Renal cortex interstitium (tissue), 15 donors: ENCODE measurements around the gene TSPAN9. TPM values are rescaled to one million over a fixed set of nuclear protein-coding genes. Genes with fewer than 3 reads are reported as not detected.

Experiments
- DNase-seq, 11 donors: peaks; one replicate each; pipeline ENCODE4 v3.0.0-alpha.2; 2013; ENCODE audit warnings: low read depth in 9 of 11, low spot score in 4 of 11; ENCODE audit errors: extremely low read depth in 1 of 11
- long read RNA-seq, 16 experiments: transcript quantifications; one replicate each; lab custom pipeline, GENCODE V29; 2026
- polyA plus RNA-seq, 3 donors: library from polyadenylated mRNA; unstranded; fragments of 120-200 nt; gene quantifications; one replicate each; pipeline ENCODE4 v1.2.1, GENCODE V29; 2013; ENCODE audit not compliant: insufficient read length in 3 of 3

Gene TSPAN9
- polyA plus RNA-seq = 10 to 100 TPM; 78.2 to 90.6 (median 83.2) TPM
- long read RNA-seq, donor 1, full-length matches to known transcripts = 9 of 9 reads
- long read RNA-seq, donor 1, partial matches to known transcripts = 0 of 9 reads
- long read RNA-seq, donor 1, other reads (novel, unspliced or antisense) = 0 of 9 reads
- long read RNA-seq, donor 2, full-length matches to known transcripts = 12 of 44 reads
- long read RNA-seq, donor 2, partial matches to known transcripts = 32 of 44 reads
- long read RNA-seq, donor 2, other reads (novel, unspliced or antisense) = 0 of 44 reads
- long read RNA-seq, donor 3, full-length matches to known transcripts = 22 of 76 reads
- long read RNA-seq, donor 3, partial matches to known transcripts = 54 of 76 reads
- long read RNA-seq, donor 3, other reads (novel, unspliced or antisense) = 0 of 76 reads
- long read RNA-seq, donor 4, full-length matches to known transcripts = 11 of 11 reads
- long read RNA-seq, donor 4, partial matches to known transcripts = 0 of 11 reads
- long read RNA-seq, donor 4, other reads (novel, unspliced or antisense) = 0 of 11 reads
- long read RNA-seq, donor 5 = 0 reads
- long read RNA-seq, donor 6, full-length matches to known transcripts = 6 of 5,181 reads
- long read RNA-seq, donor 6, partial matches to known transcripts = 5,175 of 5,181 reads
- long read RNA-seq, donor 6, other reads (novel, unspliced or antisense) = 0 of 5,181 reads
- long read RNA-seq, donor 7, full-length matches to known transcripts = 14 of 14 reads
- long read RNA-seq, donor 7, partial matches to known transcripts = 0 of 14 reads
- long read RNA-seq, donor 7, other reads (novel, unspliced or antisense) = 0 of 14 reads
- long read RNA-seq, donor 8, full-length matches to known transcripts = 31 of 83 reads
- long read RNA-seq, donor 8, partial matches to known transcripts = 52 of 83 reads
- long read RNA-seq, donor 8, other reads (novel, unspliced or antisense) = 0 of 83 reads
- long read RNA-seq, donor 9, full-length matches to known transcripts = 19 of 24 reads
- long read RNA-seq, donor 9, partial matches to known transcripts = 5 of 24 reads
- long read RNA-seq, donor 9, other reads (novel, unspliced or antisense) = 0 of 24 reads
- long read RNA-seq, donor 10, full-length matches to known transcripts = 14 of 5,544 reads
- long read RNA-seq, donor 10, partial matches to known transcripts = 5,530 of 5,544 reads
- long read RNA-seq, donor 10, other reads (novel, unspliced or antisense) = 0 of 5,544 reads
- long read RNA-seq, donor 11, full-length matches to known transcripts = 7 of 12 reads
- long read RNA-seq, donor 11, partial matches to known transcripts = 5 of 12 reads
- long read RNA-seq, donor 11, other reads (novel, unspliced or antisense) = 0 of 12 reads
- long read RNA-seq, donor 12, full-length matches to known transcripts = 7 of 7 reads
- long read RNA-seq, donor 12, partial matches to known transcripts = 0 of 7 reads
- long read RNA-seq, donor 12, other reads (novel, unspliced or antisense) = 0 of 7 reads
- long read RNA-seq, donor 13 = 0 reads
- long read RNA-seq, donor 14, full-length matches to known transcripts = 17 of 8,117 reads
- long read RNA-seq, donor 14, partial matches to known transcripts = 8,100 of 8,117 reads
- long read RNA-seq, donor 14, other reads (novel, unspliced or antisense) = 0 of 8,117 reads
- long read RNA-seq, donor 15, full-length matches to known transcripts = 6 of 6 reads
- long read RNA-seq, donor 15, partial matches to known transcripts = 0 of 6 reads
- long read RNA-seq, donor 15, other reads (novel, unspliced or antisense) = 0 of 6 reads
- long read RNA-seq, donor 16, full-length matches to known transcripts = 31 of 55 reads
- long read RNA-seq, donor 16, partial matches to known transcripts = 24 of 55 reads
- long read RNA-seq, donor 16, other reads (novel, unspliced or antisense) = 0 of 55 reads

GRCh38 chr12:3076730-3077571 is at the start of gene TSPAN9:
TSPAN9 (plus strand) TSS chr12:3077379; CDS start chr12:3201194, 123,815 bp downstream.
- DNase-seq = peak in 4 of 11 donors; percentile 28 to 68 (median 60)

- no peak for DNase-seq
These were observed 49.1 kb upstream of the TSPAN9 start for GRCh38 chr12:3028108-3028507.

- no peak for DNase-seq
These were observed 46.3 kb upstream of the TSPAN9 start for GRCh38 chr12:3030821-3031429.

- DNase-seq = no peak
These were observed 45.0 kb upstream of the TSPAN9 start for GRCh38 chr12:3032161-3032560.

- DNase-seq = peak in 5 of 11 donors; percentile 42 to 69 (median 61)
These were observed 44.2 kb upstream of the TSPAN9 start for GRCh38 chr12:3032770-3033538.

GRCh38 chr12:3033539-3033867 is 43.7 kb upstream of the TSPAN9 start:
- peak in 1 of 11 donors; percentile 23 for DNase-seq

GRCh38 chr12:3034067-3034750 is 43.0 kb upstream of the TSPAN9 start:
- peak in 6 of 11 donors; percentile 48 to 68 (median 55) for DNase-seq

- no peak for DNase-seq
These were observed 42.0 kb upstream of the TSPAN9 start for GRCh38 chr12:3035171-3035570.

GRCh38 chr12:3035815-3036702 is 41.1 kb upstream of the TSPAN9 start:
- DNase-seq = no peak

GRCh38 chr12:3036901-3037600 is 40.1 kb upstream of the TSPAN9 start:
- DNase-seq = no peak

- DNase-seq = no peak
These were observed 39.0 kb upstream of the TSPAN9 start for GRCh38 chr12:3038166-3038565.

GRCh38 chr12:3038926-3039510 is 38.2 kb upstream of the TSPAN9 start:
- no peak for DNase-seq

- no peak for DNase-seq
These were observed 37.0 kb upstream of the TSPAN9 start for GRCh38 chr12:3040026-3040656.
